Measurements from ENCODE around the gene ADGRL3. TPM values are rescaled to one million over a fixed set of nuclear protein-coding genes. Genes with fewer than 3 reads are reported as not detected.

Gene ADGRL3
- total and polyA plus RNA-seq, 5 donors: 0.52 to 3.8 (median 3.2) TPM

GRCh38 chr4:61527888-61528287 lies 327.8 kb downstream of the ADGRL3 start:
- no peaks in the 10 kb centered on the region for H3K27me3 ChIP-seq (ENCODE audit: control insufficient read depth, insufficient read depth)
- no peak overlapping the region for H3K27ac ChIP-seq (ENCODE audit: low read length)
- H3K4me1 ChIP-seq (ENCODE audit: control insufficient read depth, insufficient read depth, low read length): no peaks in the 10 kb centered on the region
- 89% methylated on average over 4 of the region's 4 CpGs for WGBS
- intact Hi-C loops (cut with DNase I): no loop called here
- no peak overlapping the region for H3K4me3 ChIP-seq (ENCODE audit: low read length)
- DNase-seq: no peak
- H3K9me3 ChIP-seq (ENCODE audit: control insufficient read depth, low read length): no peaks in the 10 kb centered on the region
- ATAC-seq: no peak

- H3K9me3 ChIP-seq (ENCODE audit: control insufficient read depth, low read length): no peaks in the 10 kb centered on the region
- no peaks in the 10 kb centered on the region for H3K27me3 ChIP-seq (ENCODE audit: control insufficient read depth, insufficient read depth)
- no peak for ATAC-seq
- intact Hi-C loops (cut with DNase I): no loop called here
- no peak overlapping the region for H3K27ac ChIP-seq (ENCODE audit: low read length)
- DNase-seq: no peak
- H3K4me3 ChIP-seq (ENCODE audit: low read length): no peak overlapping the region
- 95% methylated on average over 1 of the region's 1 CpG for WGBS
- H3K4me1 ChIP-seq (ENCODE audit: control insufficient read depth, insufficient read depth, low read length): no peaks in the 10 kb centered on the region
Observed at GRCh38 chr4:61528595-61528994, 328.5 kb downstream of the ADGRL3 start.

GRCh38 chr4:61531188-61531587 lies 331.1 kb downstream of the ADGRL3 start:
- H3K9me3 ChIP-seq (ENCODE audit: control insufficient read depth, low read length): no peaks in the 10 kb centered on the region
- DNase-seq: no peak
- intact Hi-C loops (cut with DNase I): no loop called here
- H3K4me1 ChIP-seq (ENCODE audit: control insufficient read depth, insufficient read depth, low read length): no peaks in the 10 kb centered on the region
- no peak overlapping the region for H3K4me3 ChIP-seq (ENCODE audit: low read length)
- no peak for ATAC-seq
- no peak overlapping the region for H3K27ac ChIP-seq (ENCODE audit: low read length)
- H3K27me3 ChIP-seq (ENCODE audit: control insufficient read depth, insufficient read depth): no peaks in the 10 kb centered on the region
- WGBS: 90% methylated on average over 5 of the region's 5 CpGs

- no peaks in the 10 kb centered on the region for H3K27me3 ChIP-seq (ENCODE audit: control insufficient read depth, insufficient read depth)
- no peak overlapping the region for H3K27ac ChIP-seq (ENCODE audit: low read length)
- WGBS: 51% methylated on average over 14 of the region's 14 CpGs
- H3K4me3 ChIP-seq (ENCODE audit: low read length): no peak overlapping the region
- H3K4me1 ChIP-seq (ENCODE audit: control insufficient read depth, insufficient read depth, low read length): no peaks in the 10 kb centered on the region
- H3K9me3 ChIP-seq (ENCODE audit: control insufficient read depth, low read length): no peaks in the 10 kb centered on the region
- peak in 1 of 3 donors; percentile 15 for DNase-seq
- intact Hi-C loops (cut with DNase I): no loop called here
- no peak for ATAC-seq
Observed at GRCh38 chr4:61532336-61533000, 332.3 kb downstream of the ADGRL3 start.

GRCh38 chr4:61533140-61533539 lies 333.0 kb downstream of the ADGRL3 start:
- 66% methylated on average over 1 of the region's 1 CpG for WGBS
- no peak for ATAC-seq

GRCh38 chr4:61540944-61541343 lies 340.8 kb downstream of the ADGRL3 start:
- Histone ChIP-seq H3K4me1 (ENCODE audit: control insufficient read depth, insufficient read depth, low read length) (no peaks in the 10 kb centered on the region), H3K9me3 (ENCODE audit: control insufficient read depth, low read length) (no peaks in the 10 kb centered on the region), H3K27ac (ENCODE audit: low read length) (no peak overlapping the region), H3K27me3 (ENCODE audit: control insufficient read depth, insufficient read depth) (no peaks in the 10 kb centered on the region), H3K4me3 (ENCODE audit: low read length) (no peak overlapping the region)
- intact Hi-C loops (cut with DNase I): no loop called here
- DNase-seq (no peak), ATAC-seq (peak in 1 of 2 donors; percentile 72)
- 47% methylated on average over 2 of the region's 2 CpGs for WGBS

More at GRCh38 chr4:61533140-61533539, 333.0 kb downstream of the ADGRL3 start:
- Histone ChIP-seq H3K9me3 (ENCODE audit: control insufficient read depth, low read length) (no peaks in the 10 kb centered on the region), H3K27me3 (ENCODE audit: control insufficient read depth, insufficient read depth) (no peaks in the 10 kb centered on the region), H3K4me1 (ENCODE audit: control insufficient read depth, insufficient read depth, low read length) (no peaks in the 10 kb centered on the region), H3K4me3 (ENCODE audit: low read length) (no peak overlapping the region), H3K27ac (ENCODE audit: low read length) (no peak overlapping the region)
- intact Hi-C loops (cut with DNase I): no loop called here
- DNase-seq: no peak

GRCh38 chr4:61541459-61541858 lies 341.3 kb downstream of the ADGRL3 start:
- intact Hi-C loops (cut with DNase I): no loop called here
- no peak for ATAC-seq
- 78% methylated on average over 2 of the region's 2 CpGs for WGBS

GRCh38 chr4:61543976-61544375 lies 343.9 kb downstream of the ADGRL3 start:
- Histone ChIP-seq H3K4me1 (ENCODE audit: control insufficient read depth, insufficient read depth, low read length) (no peaks in the 10 kb centered on the region), H3K4me3 (ENCODE audit: low read length) (no peak overlapping the region), H3K27me3 (ENCODE audit: control insufficient read depth, insufficient read depth) (no peaks in the 10 kb centered on the region), H3K27ac (ENCODE audit: low read length) (no peak overlapping the region), H3K9me3 (ENCODE audit: control insufficient read depth, low read length) (no peaks in the 10 kb centered on the region)
- 90% methylated on average over 3 of the region's 3 CpGs for WGBS
- intact Hi-C loops (cut with DNase I): no loop called here
- ATAC-seq (no peak), DNase-seq (no peak)

More at GRCh38 chr4:61541459-61541858, 341.3 kb downstream of the ADGRL3 start:
- no peak for DNase-seq
- Histone ChIP-seq H3K27me3 (ENCODE audit: control insufficient read depth, insufficient read depth) (no peaks in the 10 kb centered on the region), H3K4me1 (ENCODE audit: control insufficient read depth, insufficient read depth, low read length) (no peaks in the 10 kb centered on the region), H3K27ac (ENCODE audit: low read length) (no peak overlapping the region), H3K9me3 (ENCODE audit: control insufficient read depth, low read length) (no peaks in the 10 kb centered on the region), H3K4me3 (ENCODE audit: low read length) (no peak overlapping the region)

- WGBS: 21% methylated on average over 3 of the region's 3 CpGs
- DNase-seq (no peak), ATAC-seq (peak; percentile 68 to 83)
- H3K4me1 ChIP-seq (ENCODE audit: control insufficient read depth, insufficient read depth, low read length): no peaks in the 10 kb centered on the region
- no peaks in the 10 kb centered on the region for H3K9me3 ChIP-seq (ENCODE audit: control insufficient read depth, low read length)
- H3K27ac ChIP-seq (ENCODE audit: low read length): no peak overlapping the region
- H3K4me3 ChIP-seq (ENCODE audit: low read length): no peak overlapping the region
- intact Hi-C loops (cut with DNase I): no loop called here
- H3K27me3 ChIP-seq (ENCODE audit: control insufficient read depth, insufficient read depth): no peaks in the 10 kb centered on the region
Observed at GRCh38 chr4:61545902-61546480, 345.9 kb downstream of the ADGRL3 start.

- 94% methylated on average over 2 of the region's 2 CpGs for WGBS
- Histone ChIP-seq H3K9me3 (ENCODE audit: control insufficient read depth, low read length) (no peaks in the 10 kb centered on the region), H3K27ac (ENCODE audit: low read length) (no peak overlapping the region), H3K27me3 (ENCODE audit: control insufficient read depth, insufficient read depth) (no peaks in the 10 kb centered on the region), H3K4me1 (ENCODE audit: control insufficient read depth, insufficient read depth, low read length) (no peaks in the 10 kb centered on the region), H3K4me3 (ENCODE audit: low read length) (no peak overlapping the region)
- DNase-seq (no peak), ATAC-seq (no peak)
- intact Hi-C loops (cut with DNase I): no loop called here
Observed at GRCh38 chr4:61549336-61549735, 349.2 kb downstream of the ADGRL3 start.

- H3K4me1 ChIP-seq (ENCODE audit: control insufficient read depth, insufficient read depth, low read length): peaks cover 3% of the 10 kb centered on the region
- 92% methylated on average over 1 of the region's 1 CpG for WGBS
- no peak overlapping the region for H3K4me3 ChIP-seq (ENCODE audit: low read length)
- intact Hi-C loops (cut with DNase I): no loop called here
- no peak for DNase-seq
- no peaks in the 10 kb centered on the region for H3K9me3 ChIP-seq (ENCODE audit: control insufficient read depth, low read length)
- H3K27ac ChIP-seq (ENCODE audit: low read length): no peak overlapping the region
- no peaks in the 10 kb centered on the region for H3K27me3 ChIP-seq (ENCODE audit: control insufficient read depth, insufficient read depth)
- no peak for ATAC-seq
Observed at GRCh38 chr4:61553557-61554125, 353.5 kb downstream of the ADGRL3 start.

Measured in right cardiac atrium (tissue), 5 donors.